NCI-H345 (cell line): ENCODE measurements around the gene ENO4.

Experiments
- DNase-seq: peaks from one replicate; lab custom pipeline; 2025; lab: John Stamatoyannopoulos, UW

Gene ENO4

GRCh38 chr10:116868198-116868676 is 18.9 kb downstream of the ENO4 start:
- no peak for DNase-seq

DNA sequence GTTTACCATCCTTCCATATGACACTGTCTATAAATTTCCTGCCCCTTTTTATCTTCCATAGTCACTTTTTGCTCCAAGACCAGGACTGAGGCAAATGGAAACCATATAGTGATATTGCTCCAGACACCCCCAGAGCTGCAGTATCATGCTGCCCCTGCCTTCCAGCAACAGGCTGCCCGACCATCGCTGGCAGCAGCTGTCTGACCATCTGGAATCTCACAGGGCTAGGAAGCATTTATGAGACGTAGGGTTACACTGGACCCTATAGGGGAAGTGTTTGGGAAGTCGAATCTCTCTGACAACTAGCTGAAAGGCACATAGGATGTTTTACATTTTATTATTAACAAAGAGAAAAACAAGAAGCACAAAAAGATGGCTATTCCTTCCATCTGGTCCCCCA is 19.4 kb downstream of the ENO4 start:
- DNase-seq, result no peak

DNA sequence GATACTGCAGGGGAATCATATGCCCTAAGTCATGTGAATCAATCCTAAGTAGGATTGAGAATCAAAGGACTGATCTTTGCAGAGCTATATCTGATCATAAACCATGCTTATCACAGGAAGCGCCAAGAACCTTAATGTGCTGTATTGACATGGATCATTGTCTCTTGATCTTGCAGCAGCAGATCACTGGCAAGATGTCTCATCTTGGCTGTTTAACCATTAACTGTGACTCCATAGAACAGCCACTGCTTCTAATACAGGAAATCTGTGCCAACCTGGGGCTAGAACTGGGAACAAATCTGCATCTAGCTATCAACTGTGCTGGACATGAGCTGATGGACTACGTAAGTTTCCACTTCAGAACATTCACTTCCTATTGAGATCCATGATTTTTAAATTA is 21.6 kb downstream of the ENO4 start:
- no peak for DNase-seq

GRCh38 chr10:116873134-116873533 is 23.8 kb downstream of the ENO4 start:
- DNase-seq, result no peak

DNA sequence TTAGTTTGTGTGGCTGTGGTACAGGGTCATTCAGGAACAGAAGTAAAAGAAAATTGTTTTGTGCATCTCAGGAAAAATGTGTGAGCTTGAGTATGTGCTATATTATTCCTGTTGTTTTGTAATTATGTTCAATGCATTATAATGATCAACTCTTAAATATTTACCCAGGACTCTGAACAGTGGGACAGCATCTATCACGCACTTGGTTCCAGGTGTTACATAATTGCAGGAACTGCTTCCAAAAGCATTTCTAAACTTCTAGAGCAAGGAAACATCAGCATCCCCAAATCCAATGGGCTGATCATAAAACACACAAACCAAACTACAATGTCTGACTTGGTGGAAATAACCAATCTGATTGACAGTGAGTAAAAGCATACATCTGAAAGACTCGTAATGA is 26.6 kb downstream of the ENO4 start:
- no peak for DNase-seq

DNA sequence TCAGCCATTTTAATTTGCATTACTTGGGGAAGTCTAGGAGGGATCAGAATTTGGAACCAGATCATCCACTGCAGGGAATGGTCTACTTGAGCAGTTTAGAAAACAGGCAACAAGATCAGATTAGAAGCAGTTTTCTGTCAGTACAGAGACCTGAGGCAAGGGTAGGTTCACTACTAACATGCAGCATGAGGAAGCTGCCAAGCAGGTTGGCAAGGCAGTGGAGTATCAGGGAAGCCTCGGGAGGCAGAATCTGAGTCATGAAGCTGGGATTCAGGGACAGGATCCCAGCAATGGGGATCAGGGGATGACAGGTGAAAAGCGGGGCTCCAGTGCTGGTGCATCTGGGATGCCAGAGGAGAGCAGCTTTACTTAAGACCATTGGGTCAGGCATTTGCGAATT is 28.1 kb downstream of the ENO4 start:
- DNase-seq, result no peak

DNA sequence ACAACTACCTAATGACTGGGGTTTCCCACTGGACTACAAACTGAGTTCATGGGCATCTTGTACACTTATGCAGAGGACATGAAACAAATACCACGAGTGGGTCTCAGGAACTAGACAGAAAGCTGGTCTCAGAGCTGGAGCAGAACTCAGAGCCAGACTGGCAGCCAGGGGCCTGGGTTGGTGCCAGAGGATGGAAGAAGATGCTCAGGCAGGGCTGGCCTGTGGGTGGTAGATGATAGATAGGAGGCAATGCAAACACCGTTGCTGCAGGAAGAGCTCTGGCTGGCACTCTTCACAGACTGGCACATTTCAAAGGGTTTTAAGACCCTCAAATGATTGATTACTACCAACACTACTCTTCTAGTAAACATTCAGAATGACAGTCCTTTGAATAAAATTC is 28.8 kb downstream of the ENO4 start:
- DNase-seq, result peak; percentile 12

DNA sequence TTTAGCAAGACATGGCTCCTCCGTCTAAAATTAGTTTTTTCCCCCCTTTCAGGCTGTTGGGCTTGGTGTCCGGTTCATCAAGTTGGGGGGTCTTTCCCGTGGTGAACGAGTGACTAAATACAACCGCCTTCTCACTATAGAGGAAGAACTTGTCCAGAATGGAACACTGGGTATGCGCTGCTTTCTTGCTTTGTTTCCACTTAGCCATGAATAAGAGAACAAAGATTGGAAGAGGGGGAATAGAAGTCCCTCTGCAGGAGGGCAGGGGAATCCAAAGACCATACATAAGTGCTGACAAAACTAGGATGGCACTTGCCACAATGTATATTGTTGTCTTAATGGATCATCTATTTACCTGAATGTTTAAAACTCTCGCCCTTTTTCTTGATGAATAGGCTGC is 30.5 kb downstream of the ENO4 start:
- DNase-seq, result peak; percentile 23

DNA sequence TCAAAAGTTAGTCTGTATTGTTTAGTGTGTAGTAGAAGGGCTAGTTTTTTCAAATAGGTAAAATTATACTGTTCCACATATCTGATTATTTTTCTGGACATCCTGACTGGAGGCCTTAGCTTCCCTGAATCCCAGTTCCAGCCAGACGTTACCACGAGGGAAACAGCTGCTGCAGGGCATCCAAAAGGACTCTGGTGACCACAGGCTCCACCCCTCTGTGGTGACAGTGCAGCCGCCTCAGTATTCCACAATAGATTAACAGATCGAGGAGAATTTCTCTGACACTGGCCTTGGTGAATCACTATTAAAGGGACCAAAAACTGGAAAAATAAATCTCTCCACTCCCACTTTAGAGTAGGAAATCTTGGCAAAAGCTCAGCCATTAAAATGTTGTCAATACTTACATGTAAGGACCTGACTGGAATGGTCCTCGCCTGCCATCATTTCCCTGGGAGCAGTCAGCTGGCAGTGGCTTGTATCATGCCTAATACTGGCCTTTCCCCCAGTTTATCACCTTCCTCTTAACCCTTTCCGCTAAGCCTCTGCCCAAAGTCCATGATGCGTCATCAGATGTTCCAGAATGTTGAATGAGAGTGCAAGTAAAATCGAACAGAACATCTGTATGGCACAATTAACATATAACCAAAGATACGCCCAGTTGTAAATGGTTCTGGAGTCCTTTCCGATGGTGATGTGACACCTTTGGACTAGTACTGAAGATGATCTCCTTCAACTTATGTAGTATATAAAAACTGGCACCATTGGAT is 31.6 kb downstream of the ENO4 start:
- no peak for DNase-seq

DNA sequence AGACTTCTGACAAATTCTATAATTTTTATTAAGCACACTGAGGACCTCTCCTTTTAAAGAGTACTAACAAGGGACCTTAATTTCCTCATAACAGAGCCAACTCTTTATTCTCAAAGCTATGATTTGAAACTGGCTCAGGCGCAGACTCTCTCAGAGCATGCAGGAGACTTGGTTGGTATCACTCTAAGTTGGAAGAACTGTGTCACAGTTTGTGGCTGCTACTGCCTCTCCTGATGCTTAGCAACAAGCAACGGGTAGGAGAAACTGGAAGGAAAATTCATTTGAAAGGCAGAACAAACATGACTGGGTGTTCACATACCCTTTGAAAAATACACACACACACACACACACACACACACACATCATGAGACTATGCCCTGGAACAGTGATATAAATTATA is 33.3 kb downstream of the ENO4 start:
- DNase-seq, result no peak

GRCh38 chr10:116886772-116887171 is 37.5 kb downstream of the ENO4 start:
- DNase-seq, result no peak

DNA sequence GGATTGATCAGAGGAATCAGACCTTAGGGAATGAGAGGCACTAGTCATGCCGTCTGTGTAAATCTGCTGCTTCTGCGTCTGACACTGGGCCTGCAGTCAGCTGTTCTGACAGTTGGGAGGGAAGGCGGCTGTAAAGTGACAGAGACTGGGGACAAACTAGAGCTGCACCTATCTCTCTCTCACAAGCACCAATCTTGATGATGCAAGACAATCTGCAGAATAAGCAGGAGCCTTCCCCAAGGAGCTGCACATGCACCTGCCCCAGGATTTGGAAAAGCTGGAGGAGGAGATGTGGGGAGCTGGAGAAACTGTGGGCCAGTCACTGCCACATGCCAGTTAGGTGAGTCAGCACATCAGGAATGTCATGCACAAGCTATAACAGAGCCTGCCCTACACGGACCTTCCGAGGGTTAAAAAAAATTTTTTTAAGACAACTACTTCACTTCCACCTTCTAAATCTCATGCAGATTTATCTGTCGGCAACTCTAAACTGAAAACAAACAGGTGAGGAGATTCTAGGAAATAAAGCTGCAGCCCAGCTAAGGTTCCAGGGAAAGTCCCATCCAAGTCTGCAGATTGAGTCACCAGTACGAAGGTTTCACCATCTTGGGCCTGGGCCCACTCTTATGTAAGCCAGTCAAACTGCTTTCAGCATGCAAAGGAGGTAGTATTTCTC is 39.2 kb downstream of the ENO4 start:
- no peak for DNase-seq

GRCh38 chr10:116889066-116889465 is 39.8 kb downstream of the ENO4 start:
- DNase-seq, result no peak

DNA sequence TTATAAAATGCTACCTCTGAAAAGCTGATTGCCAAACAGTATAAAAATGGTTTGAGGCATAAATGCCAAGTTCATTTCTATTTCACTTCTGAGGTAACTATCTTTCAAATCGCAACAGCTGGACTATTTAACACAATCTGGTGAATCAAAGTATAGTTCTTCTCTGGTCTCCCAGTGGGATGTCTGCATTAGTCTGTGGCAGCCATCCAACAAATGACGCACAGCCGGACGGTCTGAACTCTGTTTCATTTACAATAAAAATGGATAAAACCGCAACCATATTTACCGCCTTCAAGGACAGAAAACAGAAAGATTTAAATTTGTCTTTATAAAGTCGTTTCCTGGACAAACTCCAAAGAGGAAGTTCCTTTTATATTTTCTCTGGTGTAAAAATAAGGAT is 41.9 kb downstream of the ENO4 start:
- peak; percentile 79 for DNase-seq

DNA sequence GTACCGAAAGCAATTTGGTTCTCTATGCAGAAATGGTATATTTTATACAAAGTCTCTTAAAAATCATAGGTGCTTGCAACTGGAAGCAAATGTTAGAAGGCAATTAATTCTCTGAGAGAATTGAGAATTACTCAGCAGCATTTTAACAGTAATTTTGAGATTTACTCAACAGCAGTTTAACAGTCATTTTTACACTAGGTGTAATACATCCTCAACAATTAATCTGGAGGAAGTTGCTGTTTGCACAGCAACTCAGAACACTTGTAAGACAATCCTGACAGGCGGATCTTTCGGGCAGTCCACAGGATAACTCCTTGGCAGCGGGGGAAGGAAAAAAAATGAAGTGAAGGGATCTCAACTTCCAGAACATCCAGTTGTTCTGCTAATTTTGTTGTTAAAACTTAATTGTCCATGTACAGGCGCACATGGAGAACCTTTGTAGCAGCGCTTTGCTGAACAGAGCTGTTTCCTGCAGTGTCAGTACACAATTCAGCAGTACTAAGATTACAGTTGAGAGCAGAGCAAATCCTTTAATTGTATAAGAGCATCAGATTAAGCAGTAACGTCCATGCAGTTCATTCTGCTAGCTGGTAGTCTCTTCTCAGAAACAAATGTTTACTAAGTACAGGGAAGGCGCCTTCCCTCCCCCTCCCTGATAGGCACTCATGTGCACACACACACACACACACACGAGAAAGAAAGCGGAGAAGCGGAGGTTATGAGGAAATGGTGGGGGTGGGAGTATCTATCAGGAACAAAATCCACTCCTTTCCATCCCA is 43.8 kb downstream of the ENO4 start:
- peak; percentile 65 for DNase-seq

DNA sequence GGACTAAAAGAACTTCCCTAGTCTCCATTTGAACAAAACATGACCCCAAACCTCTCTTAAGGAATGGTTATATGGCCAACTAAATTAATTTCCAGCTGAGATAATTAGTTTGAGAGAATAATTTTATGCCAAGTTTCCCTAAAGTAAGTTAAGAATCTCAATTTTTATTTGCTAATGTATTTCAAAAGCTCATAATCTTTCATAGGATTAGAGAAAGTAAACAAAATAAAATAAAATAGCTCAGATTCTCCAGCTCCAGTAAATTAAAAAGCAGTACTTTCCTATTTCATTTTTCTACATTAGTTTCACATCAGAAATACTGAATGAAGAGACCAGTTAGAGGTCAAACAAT is 44.4 kb downstream of the ENO4 start:
- DNase-seq, result no peak

DNA sequence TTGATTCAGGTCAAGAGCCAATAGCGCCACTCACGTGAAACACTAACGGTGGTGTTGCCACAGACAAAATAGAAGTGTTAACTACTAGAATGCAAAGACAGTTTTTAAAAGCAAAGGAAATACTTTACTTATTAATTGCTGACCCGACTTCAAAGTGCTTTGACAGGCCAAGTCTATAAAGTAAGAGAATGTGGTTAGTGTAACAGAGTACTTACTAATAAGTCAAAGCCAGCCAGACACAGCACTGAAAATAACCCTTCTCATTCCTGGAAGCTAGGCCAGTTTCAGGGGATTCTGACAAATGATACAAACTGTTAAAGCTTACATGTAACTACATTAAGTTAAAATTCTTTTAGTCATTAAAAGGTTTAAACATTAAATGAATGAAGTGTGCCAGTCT is 50.3 kb downstream of the ENO4 start:
- no peak for DNase-seq

GRCh38 chr10:116905845-116906210 is 56.5 kb downstream of the ENO4 start:
- no peak for DNase-seq

DNA sequence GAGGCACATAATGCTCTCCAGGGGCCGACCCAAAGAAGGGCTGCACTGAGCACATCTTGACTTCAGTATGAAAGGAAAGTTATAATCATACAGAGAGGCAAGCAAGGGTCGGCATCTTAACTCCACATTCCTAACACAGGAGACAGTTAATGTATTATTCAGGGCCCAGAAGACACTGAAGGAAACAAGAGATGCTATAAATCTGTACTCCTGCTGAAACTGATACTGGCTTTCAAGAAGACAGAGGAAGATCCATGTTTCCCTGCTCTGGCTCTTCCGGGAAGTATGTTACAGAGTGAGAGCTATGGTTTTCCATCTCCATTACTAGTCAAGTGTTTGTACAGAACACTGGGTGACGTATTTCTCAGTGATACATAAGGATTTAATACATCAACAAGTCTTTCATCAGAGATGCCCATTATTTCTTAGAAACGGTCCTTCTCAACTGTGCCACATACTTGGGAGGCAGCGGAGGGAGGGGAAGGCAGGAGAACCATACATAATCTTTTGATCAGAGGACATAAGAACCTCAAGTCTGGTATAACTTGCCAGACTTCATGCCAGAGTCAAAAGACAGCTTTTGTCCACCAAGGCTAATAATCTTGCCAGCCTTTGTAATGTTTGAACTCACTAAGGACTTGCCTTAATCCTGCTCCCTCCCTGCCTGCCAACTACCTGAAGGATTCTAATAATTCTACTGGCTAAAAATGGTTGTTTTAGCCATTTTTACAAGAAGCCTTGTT is 58.1 kb downstream of the ENO4 start:
- no peak for DNase-seq

DNA sequence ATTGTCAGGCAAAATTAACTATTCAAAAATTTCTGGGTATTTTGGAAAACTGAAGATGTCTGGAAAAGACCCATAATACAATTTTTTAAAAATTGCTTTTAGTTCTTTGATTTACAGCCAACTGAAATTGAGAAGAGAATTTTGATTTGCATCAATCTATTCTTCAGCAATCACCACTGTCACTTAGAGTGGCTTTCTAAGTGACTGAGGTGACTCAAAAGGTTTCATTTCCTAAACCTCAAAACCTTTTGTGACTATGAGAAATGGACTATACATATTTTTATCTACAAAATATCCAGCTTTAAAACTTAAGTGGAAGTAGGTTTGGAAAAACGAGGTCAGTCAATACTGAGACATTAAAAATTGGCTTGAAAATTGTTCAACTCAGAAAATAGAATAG is 60.0 kb downstream of the ENO4 start:
- DNase-seq, result no peak

DNA sequence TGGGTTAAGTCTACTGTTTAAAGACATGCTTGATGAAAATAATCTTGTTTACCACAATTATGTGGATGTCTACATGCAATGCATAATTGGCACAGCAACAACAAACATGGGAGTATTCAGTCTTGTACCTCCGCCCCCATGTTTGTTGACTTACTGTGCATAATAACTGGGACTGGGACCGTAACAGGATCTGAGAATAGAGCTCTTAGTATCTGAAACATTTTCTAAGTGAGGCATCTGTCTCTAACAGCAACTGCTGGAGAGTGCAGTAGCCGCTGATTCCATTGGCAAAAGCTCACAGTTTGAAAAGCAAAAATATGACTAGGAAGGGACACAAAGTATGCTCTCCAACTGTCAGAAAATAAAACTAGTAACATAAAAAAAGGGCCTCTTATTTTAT is 61.6 kb downstream of the ENO4 start:
- no peak for DNase-seq

- no peak for DNase-seq
Observed at GRCh38 chr10:116912162-116912561, 62.9 kb downstream of the ENO4 start.
